ENCODE data around the gene CRTAC1. TPM values are rescaled to one million over a fixed set of nuclear protein-coding genes. Genes with fewer than 3 reads are reported as not detected.

Gene CRTAC1
- total and polyA plus RNA-seq, 9 of the 15 experiments (the other 6 are each of a cell fraction or from before 2014, with no cell fraction given) = not detected

GRCh38 chr10:97907830-97908229, 122.6 kb downstream of the CRTAC1 start:
- H3K36me3 ChIP-seq (ENCODE audit: control insufficient read depth, insufficient read depth, low read length) = no peaks in the 10 kb centered on the region
- in situ Hi-C loops (cut with MboI) = loop anchor here (25.0 kb wide), 1 partner anchor 404 kb away; no protein-coding TSS in a partner anchor
- no TSS peak for BruUV-seq (replicated peaks)

More at GRCh38 chr10:97907830-97908229, 122.6 kb downstream of the CRTAC1 start:
- Histone ChIP-seq H3K27me3 (ENCODE audit: control insufficient read depth in 2 of 2, insufficient read depth in 2 of 2, low read length in 2 of 2) (peaks cover 26 to 57% of the 10 kb centered on the region in 2 experiments; a peak in 4 of 5 replicates), H2AFZ (ENCODE audit: low read depth, low read length) (no peak overlapping the region), H4K20me1 (replicated peaks; ENCODE audit: control insufficient read depth, insufficient read depth, low read length) (no peaks in the 10 kb centered on the region), H3K9ac (ENCODE audit: insufficient read depth in 1 of 2, low read depth in 2 of 2, low read length in 2 of 2) (no peak overlapping the region), H3K4me3 (no peak overlapping the region), H3K4me2 (ENCODE audit: insufficient read depth, low read length) (no peak overlapping the region), H3K9me1 (ENCODE audit: control insufficient read depth, insufficient read depth, low read length) (no peaks in the 10 kb centered on the region), H3K4me1 (replicated peaks in 1 of 2; ENCODE audit: control insufficient read depth in 2 of 2, insufficient read depth in 2 of 2, low read length in 2 of 2) (no peaks in the 10 kb centered on the region; a peak in 1 of 5 replicates), H3K27ac (ENCODE audit: extremely low read depth, low read depth, low read length) (no peak overlapping the region), H3K79me2 (ENCODE audit: control insufficient read depth, insufficient read depth, low read length) (no peaks in the 10 kb centered on the region), H3K9me3 (replicated peaks; ENCODE audit: control insufficient read depth, insufficient read depth, low read depth, low read length) (no peaks in the 10 kb centered on the region)
- no peak for DNase-seq (ENCODE audit: extremely low read depth in 1 of 4, low spot score in 3 of 4)
- ChIA-PET POLR2A (interaction anchor here (0.6 kb wide), 1 partner anchor 217 kb away, joined by 3 read pairs; no protein-coding TSS in a partner anchor), CTCF (ENCODE audit: low intra/inter-chr PET ratio) (no interaction called here)
- TF ChIP-seq DPF2 (IDR thresholded peaks at IDR 0.05) (no peak), NFATC3 (IDR thresholded peaks at IDR 0.05) (no peak), CBX8 (IDR thresholded peaks at IDR 0.05; ENCODE audit: borderline replicate concordance, extremely low read depth, low read depth, low read length, poor library complexity, severe bottlenecking) (no peak), ZNF780A (CRISPR knock-in tag; IDR thresholded peaks at IDR 0.05) (no peak), MNT (conservative IDR thresholded peaks at IDR 0.05) (no peak), ZNF217 (CRISPR knock-in tag; IDR thresholded peaks at IDR 0.05) (no peak), FOXM1 (IDR thresholded peaks at IDR 0.05; ENCODE audit: low read depth) (no peak), FOXM1 (CRISPR knock-in tag; IDR thresholded peaks at IDR 0.05; ENCODE audit: low read depth) (no peak), ZNF354B (CRISPR knock-in tag; IDR thresholded peaks at IDR 0.05) (no peak), CXXC5 (CRISPR knock-in tag; IDR thresholded peaks at IDR 0.05) (no peak), U2AF2 (optimal IDR thresholded peaks at IDR 0.05; ENCODE audit: low read depth, low read length) (no peak), ZNF507 (tag; conservative IDR thresholded peaks at IDR 0.05) (no peak), ZNF695 (CRISPR knock-in tag; IDR thresholded peaks at IDR 0.05) (no peak)
- intact Hi-C loops (cut with micrococcal nuclease) = no loop called here
- no peak for ATAC-seq
- WGBS (ENCODE audit: insufficient coverage, low coverage, missing lambda C conversion rate) = 3% methylated on average over 12 of the region's 12 CpGs
- FAIRE-seq = no peak
